Esophagus muscularis mucosa (tissue), 4 donors: ENCODE results near the gene CDIPT. TPM values are rescaled to one million over a fixed set of nuclear protein-coding genes. Genes with fewer than 3 reads are reported as not detected.

Source experiments
- DNase-seq: peaks from one replicate; pipeline ENCODE4 v3.0.0-alpha.2; 2017; ENCODE audit errors: extremely low spot score
- H3K27ac ChIP-seq, 4 donors: fragments of 200-600 bp; sonication (generic); replicated peaks in 1 of 4; 1 replicate in 3 of 4; 2 replicates in 1 of 4; pipeline ENCODE4 v1.5.1; 2016 to 2019; ENCODE audit warnings: mild to moderate bottlenecking in 1 of 4
- H3K27me3 ChIP-seq, 4 donors: fragments of 200-600 bp; sonication (generic); one replicate each; pipeline versions ENCODE4 v1.5.1 to v1.6.0; 2016 to 2019
- H3K36me3 ChIP-seq, 4 donors: fragments of 200-600 bp; sonication (generic); one replicate each; pipeline ENCODE4 v1.5.1; 2016 to 2019
- H3K4me1 ChIP-seq, 4 donors: fragments of 200-600 bp; sonication (generic); one replicate each; pipeline ENCODE4 v1.5.1; 2016 to 2019
- H3K4me3 ChIP-seq, 4 donors: fragments of 200-600 bp; sonication (generic); 1 replicate in 2 of 4; 2 replicates in 2 of 4; pipeline ENCODE4 v1.5.1; 2016 to 2019; ENCODE audit warnings: mild to moderate bottlenecking in 4 of 4, moderate library complexity in 1 of 4
- H3K9me3 ChIP-seq, 4 donors: fragments of 200-600 bp; sonication (generic); 1 replicate in 3 of 4; 2 replicates in 1 of 4; pipeline ENCODE4 v1.5.1; 2016 to 2019
- CTCF ChIP-seq, 3 experiments: fragments of 200-600 bp in 2 of 3; fragments of 450-650 bp in 1 of 3; sonication (generic) in 2 of 3; IDR thresholded peaks; one replicate each; pipeline ENCODE4 v1.5.1; 2017 to 2019; ENCODE audit warnings: antibody characterized with exemption in 3 of 3, mild to moderate bottlenecking in 2 of 3, moderate library complexity in 1 of 3
- EP300 ChIP-seq: sonication (generic); formaldehyde crosslinking; IDR thresholded peaks from one replicate; pipeline ENCODE4 v1.6.1; 2017; ENCODE audit warnings: antibody characterized with exemption
- POLR2A ChIP-seq: fragments of 450-650 bp; IDR thresholded peaks from one replicate; pipeline ENCODE4 v1.6.1; 2017; ENCODE audit warnings: antibody characterized with exemption, moderate library complexity, mild to moderate bottlenecking, low read depth
- POLR2AphosphoS5 ChIP-seq, 2 donors: sonication (generic); formaldehyde crosslinking; IDR thresholded peaks; one replicate each; pipeline ENCODE4 v1.6.1; 2017; ENCODE audit warnings: antibody characterized with exemption in 2 of 2
- WGBS: methylation state at CpG from one replicate; pipeline ENCODE4 v1.1.5; 2018; 5-methylcytosine and 5-hydroxymethylcytosine counted together
- intact Hi-C: fragments of 100-400 bp; cut with DNase I; formaldehyde crosslinking; loops from one replicate; pipeline ENCODE4 v1.15.1; 2023
- total RNA-seq, 4 donors: library from RNA; depleted of rRNA; stranded (reverse); fragments of >200 nt; gene quantifications; one replicate each; pipeline versions ENCODE4 v1.1.0 to v1.2.1, GENCODE V29; 2016

Gene CDIPT
- total RNA-seq, 4 donors from 2014 or later, result 105 to 178 (median 141) TPM

- 88% methylated on average over 3 of the region's 3 CpGs for WGBS
- Histone ChIP-seq H3K4me1 (peaks cover 0 to 29% (median 16%) of the 10 kb centered on the region in 4 donors), H3K36me3 (peaks cover 17 to 26% (median 24%) of the 10 kb centered on the region in 4 donors), H3K4me3 (no peak overlapping the region), H3K9me3 (no peaks in the 10 kb centered on the region), H3K27me3 (no peaks in the 10 kb centered on the region), H3K27ac (no peak overlapping the region)
- intact Hi-C loops, result no loop called here
- DNase-seq, result no peak
- no peak for TF ChIP-seq CTCF (IDR thresholded peaks at IDR 0.05)
- TF ChIP-seq POLR2AphosphoS5 (IDR thresholded peaks at IDR 0.05), result no peak
- TF ChIP-seq POLR2A, result no peak
- no peak for TF ChIP-seq EP300
Observed at GRCh38 chr16:29850998-29851397, 12.0 kb downstream of the CDIPT start.

- H3K27me3 ChIP-seq, result no peaks in the 10 kb centered on the region
- no peak for DNase-seq
- TF ChIP-seq POLR2A, result no peak
- TF ChIP-seq POLR2AphosphoS5 (IDR thresholded peaks at IDR 0.05), result peak in 1 of 2 donors; percentile 15
- peak overlapping the region; percentile 14 to 60 (median 38) for H3K27ac ChIP-seq
- H3K9me3 ChIP-seq, result no peaks in the 10 kb centered on the region
- peaks cover 27 to 41% (median 39%) of the 10 kb centered on the region in 4 donors for H3K36me3 ChIP-seq
- no peak overlapping the region for H3K4me3 ChIP-seq
- 52% methylated on average over 5 of the region's 5 CpGs for WGBS
- intact Hi-C loops, result loop anchor here (2.0 kb wide), 1 partner anchor 149 kb away; no protein-coding TSS in a partner anchor
- peaks cover 0 to 41% (median 23%) of the 10 kb centered on the region in 4 donors for H3K4me1 ChIP-seq
Observed at GRCh38 chr16:29849505-29849904, 13.5 kb downstream of the CDIPT start.

- Histone ChIP-seq H3K27ac (peak overlapping the region in 3 of 4 donors; percentile 14 to 60 (median 40)), H3K9me3 (no peaks in the 10 kb centered on the region), H3K36me3 (peaks cover 34 to 50% (median 47%) of the 10 kb centered on the region in 4 donors), H3K4me3 (no peak overlapping the region), H3K4me1 (peaks cover 0 to 42% (median 24%) of the 10 kb centered on the region in 4 donors), H3K27me3 (no peaks in the 10 kb centered on the region)
- WGBS, result 44% methylated on average over 3 of the region's 15 CpGs
- TF ChIP-seq CTCF (IDR thresholded peaks at IDR 0.05), result peak in 2 of 3 experiments; percentile 79
- TF ChIP-seq POLR2AphosphoS5 (IDR thresholded peaks at IDR 0.05), result peak; percentile 35 to 57
- TF ChIP-seq EP300, result no peak
- TF ChIP-seq POLR2A, result no peak
- intact Hi-C loops, result loop anchor here (2.0 kb wide), 1 partner anchor 148 kb away; no protein-coding TSS in a partner anchor
- DNase-seq, result no peak
Observed at GRCh38 chr16:29848420-29849297, 14.4 kb downstream of the CDIPT start.

DNA sequence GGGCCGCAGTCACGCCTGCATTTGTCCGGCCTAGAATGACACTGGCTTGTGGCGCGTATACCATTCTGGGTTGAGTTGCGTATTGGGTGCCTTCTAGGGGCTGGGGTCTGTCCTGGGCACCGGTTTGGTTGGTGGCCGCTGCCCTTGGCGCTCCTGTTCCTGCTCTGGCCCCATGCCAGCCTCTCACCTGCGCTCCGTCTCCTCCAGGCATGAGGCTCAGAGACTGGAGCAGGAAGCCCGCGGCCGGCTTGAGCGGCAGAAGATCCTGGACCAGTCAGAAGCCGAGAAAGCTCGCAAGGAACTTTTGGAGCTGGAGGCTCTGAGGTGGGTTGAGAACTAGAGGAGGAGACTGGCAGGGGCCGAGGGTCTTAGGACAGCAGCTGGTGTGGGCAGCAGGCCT, 17.4 kb downstream of the CDIPT start:
- intact Hi-C loops, result no loop called here

More for the DNA sequence above, 17.4 kb downstream of the CDIPT start:
- Histone ChIP-seq H3K9me3 (no peaks in the 10 kb centered on the region), H3K36me3 (peaks cover 49 to 77% (median 74%) of the 10 kb centered on the region in 4 donors), H3K27ac (peak overlapping the region in 1 of 4 donors; percentile 42), H3K4me1 (peaks cover 0 to 38% (median 24%) of the 10 kb centered on the region in 4 donors), H3K27me3 (no peaks in the 10 kb centered on the region), H3K4me3 (no peak overlapping the region)
- DNase-seq, result no peak
- WGBS, result 90% methylated on average over 18 of the region's 18 CpGs
- no peak for TF ChIP-seq CTCF (IDR thresholded peaks at IDR 0.05)
- no peak for TF ChIP-seq POLR2A
- TF ChIP-seq POLR2AphosphoS5 (IDR thresholded peaks at IDR 0.05), result no peak
- TF ChIP-seq EP300, result no peak
